HG03439 (cell line): ENCODE data around the gene PGM5.

Experiments
- ATAC-seq: cut with Tn5 transposase; IDR thresholded peaks from one replicate; pipeline ENCODE4 v1.9.1; 2021; ENCODE audit warnings: mild to moderate bottlenecking, moderate library complexity; ENCODE audit not compliant: unreplicated experiment

PGM5 gene

DNA sequence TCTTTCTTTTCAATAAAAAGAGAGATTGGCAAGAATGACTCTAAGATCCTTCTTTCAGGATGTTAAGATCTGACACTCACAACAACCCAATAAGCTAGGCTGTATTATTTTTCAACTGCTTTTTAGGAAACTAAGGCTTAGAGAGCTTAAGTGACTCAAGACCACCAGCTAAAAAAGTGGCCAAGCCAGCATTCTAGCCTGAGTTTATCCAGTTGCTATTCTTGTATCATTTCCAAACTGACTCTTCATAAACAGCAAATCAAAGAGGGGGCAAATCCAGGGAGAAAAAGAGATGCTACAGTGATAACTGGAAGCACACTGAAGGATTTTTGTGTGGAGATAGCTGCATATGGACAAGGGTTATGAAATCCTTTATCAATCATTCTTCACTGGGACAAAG, 137.1 kb downstream of the PGM5 start:
- ATAC-seq: no peak

DNA sequence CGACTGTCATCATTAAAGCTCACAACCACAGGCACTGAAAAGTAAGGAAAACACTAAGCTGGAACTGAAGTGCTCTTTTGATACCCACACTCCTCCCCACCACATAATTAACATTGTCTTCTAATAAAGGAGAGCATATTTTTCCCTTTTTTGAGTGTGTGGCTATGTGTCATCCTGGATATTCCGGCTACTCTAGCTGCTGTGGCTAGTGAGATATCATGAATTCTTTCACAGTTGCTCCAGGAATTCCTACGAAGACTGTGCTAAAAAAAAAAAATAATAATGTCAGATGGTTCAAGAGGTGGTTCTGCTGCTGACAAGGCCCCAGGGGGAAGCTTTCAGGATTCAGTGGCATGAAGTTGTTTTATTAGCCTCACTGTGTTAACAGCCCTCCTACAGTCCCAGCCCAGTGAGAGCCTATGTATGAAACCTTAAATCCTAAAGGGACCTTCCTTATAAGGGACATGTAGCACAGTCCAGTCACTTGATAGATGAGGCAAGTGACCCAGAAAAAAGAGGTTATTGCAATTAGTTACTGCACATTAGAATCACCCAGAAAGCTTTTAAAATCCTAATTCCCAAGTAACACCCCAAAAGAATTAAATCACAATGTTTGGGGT, 137.7 kb downstream of the PGM5 start:
- ATAC-seq: no peak

DNA sequence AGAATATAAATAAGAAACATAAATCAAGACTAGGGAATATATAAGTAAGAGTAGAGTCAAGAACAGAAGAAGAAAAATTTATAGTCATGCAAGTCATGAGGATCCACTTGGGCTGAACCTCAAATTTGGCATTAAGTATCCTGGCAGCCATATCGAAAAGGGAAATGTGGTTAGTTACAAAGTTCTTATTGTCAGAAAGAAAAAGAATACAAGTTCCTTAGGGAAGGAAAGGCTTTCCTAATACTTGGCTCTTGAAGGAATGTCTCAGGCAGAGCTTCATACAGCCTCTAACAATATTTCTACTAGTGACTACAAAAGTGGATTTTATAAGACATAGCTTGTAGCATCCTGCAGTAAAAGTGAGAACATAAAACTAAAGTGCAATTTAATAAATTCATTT, 138.8 kb downstream of the PGM5 start:
- no peak for ATAC-seq

DNA sequence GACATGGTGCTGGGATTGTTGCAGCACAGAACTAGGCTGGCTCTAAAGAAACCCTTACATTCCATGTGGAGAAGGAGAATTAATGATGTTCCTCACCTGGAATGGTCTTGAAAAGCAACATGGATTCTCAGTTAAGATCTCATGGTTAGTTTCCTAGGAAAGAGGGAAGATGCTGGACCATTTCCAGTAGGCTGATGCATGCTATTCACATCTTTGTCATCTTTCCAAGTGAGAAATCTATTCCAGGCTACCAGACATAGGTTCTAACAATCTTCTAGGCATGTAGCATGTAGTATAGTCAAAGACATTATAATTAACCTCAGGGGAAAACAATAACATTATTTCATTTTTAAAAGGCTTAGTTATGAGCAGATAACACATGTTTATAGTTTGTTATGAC, 139.9 kb downstream of the PGM5 start:
- ATAC-seq: no peak

DNA sequence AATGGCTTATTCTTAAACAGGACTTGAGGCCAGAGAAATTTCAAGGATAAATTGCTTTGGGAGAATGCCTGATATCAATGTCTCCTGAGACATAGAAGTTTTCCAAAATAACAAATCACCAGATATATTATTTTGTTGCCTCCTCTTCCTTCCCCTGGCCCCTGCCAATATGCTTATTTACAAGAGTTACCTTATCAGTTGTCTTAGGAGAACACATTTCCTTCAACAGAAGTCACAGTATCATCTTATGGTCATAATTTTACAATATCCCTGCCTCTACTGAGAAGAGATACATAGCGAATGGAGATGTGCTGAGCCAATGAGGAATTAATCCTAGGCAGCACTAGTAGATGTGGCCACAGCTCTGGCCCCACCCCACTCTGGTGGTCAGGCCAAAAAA, 141.2 kb downstream of the PGM5 start:
- ATAC-seq: no peak

DNA sequence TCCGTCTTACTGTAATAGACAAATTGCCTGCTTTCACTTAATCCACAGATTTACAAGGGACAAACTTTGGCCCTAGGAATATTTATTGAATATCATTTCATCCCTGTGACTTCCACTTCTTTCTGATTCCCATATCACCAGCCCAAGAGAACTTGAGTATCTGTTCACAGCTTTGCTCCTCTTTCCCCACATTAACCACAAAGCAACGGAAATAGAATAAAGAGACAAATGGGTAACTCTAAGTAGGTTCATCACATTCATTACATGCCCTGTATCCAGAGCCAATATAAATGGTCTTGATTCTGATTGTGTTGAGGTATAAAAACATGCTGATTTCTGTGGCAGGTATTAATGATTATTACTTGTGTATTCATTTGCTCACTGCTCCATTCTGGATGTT, 142.4 kb downstream of the PGM5 start:
- no peak for ATAC-seq

DNA sequence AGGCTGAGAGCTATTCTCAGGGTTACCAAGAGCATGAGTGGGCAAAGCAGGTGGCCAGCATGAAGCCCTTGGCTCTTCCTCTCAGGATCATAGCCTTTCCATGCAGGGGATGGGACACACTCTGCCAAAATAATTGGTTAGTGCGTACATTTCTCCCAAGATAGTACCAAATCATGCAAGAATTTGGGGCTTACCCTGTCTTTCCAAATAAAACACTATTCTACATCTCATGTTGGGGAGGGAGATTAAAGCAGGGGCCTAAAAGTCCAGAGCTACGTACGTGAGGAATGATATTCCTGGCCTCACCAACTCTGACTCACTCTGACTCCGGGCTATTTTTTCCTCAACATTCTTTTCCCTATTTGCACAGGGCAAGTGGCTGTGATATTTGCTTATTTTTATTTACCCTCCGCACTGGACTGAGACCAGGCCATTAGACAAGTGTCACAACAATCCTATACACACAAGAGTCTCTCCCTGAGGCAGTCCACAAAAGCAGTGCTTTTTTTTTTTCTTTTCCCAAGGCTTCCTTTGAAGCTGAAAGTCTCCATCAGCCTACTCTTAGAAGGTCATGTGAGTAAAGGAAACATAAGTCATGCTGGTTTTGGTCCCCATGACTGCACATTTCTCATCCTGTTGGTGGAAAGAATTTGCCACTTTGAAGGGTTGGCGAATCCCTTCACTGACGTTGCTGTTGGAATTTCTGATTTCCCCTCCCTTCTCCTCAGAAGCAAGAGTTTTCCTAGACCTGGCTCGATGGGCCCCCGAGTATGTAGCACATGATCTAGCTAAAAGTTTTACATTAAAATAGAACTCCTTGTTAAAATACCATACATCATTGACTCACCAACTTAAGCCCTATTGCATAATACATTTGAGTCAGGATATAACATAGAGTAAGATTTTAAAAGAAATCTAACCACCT, 144.3 kb downstream of the PGM5 start:
- no peak for ATAC-seq

DNA sequence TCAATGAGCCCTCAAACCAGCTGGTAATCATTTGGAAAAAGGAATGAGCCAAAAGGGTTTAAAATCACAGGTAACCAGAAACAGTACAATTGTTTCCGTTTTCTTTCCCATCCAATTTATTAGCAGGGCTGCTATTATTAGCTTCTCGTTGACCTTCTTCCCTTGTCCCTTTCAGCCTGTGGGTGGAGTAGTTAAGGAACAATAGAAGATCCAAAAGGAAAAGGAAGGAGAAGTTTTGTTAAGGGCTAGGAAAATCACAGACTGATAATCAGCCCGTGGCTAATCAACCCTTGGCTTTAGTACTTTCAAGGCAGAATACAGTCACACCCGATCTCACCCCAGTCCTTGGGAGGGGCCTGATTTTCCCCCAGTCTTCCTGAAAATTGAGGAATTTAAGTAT, 145.9 kb downstream of the PGM5 start:
- ATAC-seq: no peak

DNA sequence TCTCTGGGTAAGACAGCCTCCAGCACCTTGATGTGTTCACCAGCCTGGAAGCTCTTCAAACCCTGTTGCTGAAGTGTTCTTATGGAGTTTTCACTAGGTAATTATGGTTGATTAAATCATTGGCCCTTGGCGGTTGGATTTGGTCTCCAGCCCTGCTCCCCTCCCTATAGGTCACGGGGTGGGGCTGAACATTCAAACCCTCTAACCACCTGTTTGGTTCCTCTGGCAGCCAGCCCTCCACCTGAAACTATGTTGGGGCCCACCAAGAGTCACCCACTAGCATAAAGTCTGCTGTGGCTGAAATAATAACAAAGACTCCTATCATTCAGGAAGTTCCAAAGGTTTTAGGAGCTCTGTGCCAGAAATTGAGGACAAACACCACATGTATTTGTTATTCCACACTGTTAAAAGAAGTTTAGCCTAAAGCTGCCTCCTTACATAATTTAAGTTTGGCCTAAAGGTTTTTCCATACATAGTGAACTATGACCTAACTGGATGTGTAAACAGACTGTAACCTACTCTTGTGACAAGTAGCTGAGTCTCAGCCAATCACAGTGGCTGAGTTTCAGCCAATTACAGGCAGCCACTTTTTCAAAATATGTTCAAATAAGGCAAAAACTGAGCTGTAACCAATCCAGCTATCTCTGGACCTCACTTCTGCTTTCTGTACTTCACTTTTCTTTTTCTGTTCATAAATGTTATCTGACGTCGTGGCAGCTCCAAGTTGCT, 149.4 kb downstream of the PGM5 start:
- no peak for ATAC-seq

DNA sequence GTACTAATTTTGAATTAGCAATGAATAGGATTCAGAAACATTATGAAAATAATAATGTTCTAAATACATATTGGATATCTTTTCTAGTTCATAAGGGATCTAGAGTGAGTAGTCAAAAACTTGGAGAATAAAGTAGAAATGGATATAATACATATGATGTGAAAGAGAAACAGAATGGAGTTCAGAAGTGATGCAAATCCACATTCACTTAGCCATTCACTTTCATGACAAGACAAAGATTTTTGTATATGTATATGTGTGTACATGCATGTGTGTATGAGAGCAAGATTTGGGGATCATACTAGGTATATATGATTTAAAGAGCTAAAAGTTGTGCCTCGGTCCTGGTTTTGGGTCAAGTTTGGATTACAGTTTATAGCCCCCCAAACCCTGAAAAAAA, 150.1 kb downstream of the PGM5 start:
- no peak for ATAC-seq

DNA sequence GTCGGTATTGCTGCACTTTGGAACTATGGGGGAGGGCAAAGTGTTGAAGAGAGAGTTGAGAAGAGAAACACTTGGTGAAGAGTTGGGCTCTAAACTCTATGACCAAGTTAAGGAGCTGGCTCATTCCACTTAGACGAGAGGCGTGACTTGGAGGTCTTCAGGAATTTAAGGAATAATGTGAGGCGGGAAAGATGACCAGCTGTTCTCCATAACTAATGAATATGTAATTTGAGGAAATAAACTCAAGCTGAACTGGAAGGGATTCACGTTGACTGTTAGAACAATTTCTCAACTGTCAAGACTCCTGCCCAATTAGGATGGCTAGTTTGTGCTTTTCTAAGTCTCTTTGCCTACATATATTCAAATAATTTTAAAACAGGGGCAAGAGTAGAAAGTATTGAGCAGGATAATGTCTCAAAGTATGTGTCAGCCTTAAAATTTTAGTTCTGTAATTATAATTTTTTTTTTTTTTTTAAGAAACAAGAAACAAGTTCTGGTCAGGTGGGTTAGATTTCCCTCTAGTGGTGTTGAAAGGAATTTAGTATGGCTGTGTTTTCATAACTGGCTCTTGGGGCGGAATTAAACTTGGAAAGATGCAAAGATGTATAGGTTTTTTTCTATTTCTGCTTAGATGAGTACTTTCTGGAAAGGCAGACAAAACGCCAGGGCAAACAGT, 150.9 kb downstream of the PGM5 start:
- no peak for ATAC-seq

DNA sequence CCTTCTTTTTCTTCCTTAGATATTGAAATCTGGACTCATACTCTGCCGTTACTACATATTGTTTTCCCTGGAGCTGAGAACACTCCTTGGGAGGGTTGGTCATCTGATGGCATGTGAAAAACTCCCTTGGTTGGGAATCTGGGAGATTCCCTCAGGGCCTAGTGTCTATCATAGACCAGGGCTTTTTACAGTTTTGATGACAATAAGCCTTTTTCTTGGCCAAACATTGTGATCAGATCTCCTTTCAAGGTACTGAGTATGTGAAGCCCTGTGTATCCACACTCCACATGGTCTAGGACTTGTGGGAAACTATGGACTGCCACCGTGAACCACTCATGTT, 151.4 kb downstream of the PGM5 start:
- ATAC-seq: no peak

DNA sequence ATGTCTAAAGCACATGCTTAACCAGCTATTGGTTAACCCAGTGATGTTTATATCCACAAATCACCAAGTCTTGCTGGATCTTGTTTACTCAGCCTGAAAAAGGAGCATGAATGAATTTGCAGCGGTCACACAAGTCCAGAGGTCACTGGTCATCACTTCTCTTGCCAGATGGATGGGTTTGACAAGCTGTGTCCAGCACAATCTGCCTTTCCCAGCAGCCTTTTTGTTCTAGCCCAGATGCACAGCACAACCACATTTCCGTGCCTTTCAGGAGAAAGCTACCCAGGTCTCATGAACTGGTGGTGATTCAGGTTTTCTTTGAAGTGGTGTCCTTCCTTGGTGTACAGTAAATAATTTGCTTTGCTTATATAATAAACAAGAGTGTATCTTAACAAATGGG, 152.1 kb downstream of the PGM5 start:
- no peak for ATAC-seq

DNA sequence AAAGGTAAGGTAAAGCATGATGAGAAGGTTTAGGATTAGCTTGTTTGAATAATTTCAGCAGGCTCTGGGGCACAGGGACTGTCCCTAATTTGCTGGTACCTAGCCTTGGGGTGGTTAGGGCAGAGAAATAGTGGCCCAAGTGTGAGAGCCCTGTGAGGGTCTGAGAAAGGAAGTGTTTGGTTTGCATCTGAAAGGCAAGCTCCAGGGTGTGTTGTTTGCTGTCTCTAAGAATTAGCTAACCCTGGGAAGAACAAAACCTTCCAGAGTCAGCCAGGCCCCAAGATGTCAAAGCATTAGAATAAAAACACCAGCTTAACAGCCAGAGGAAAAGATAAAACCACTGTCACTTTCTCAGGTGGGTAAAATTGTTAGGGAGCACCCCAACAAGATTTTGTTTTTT, 153.3 kb downstream of the PGM5 start:
- no peak for ATAC-seq

DNA sequence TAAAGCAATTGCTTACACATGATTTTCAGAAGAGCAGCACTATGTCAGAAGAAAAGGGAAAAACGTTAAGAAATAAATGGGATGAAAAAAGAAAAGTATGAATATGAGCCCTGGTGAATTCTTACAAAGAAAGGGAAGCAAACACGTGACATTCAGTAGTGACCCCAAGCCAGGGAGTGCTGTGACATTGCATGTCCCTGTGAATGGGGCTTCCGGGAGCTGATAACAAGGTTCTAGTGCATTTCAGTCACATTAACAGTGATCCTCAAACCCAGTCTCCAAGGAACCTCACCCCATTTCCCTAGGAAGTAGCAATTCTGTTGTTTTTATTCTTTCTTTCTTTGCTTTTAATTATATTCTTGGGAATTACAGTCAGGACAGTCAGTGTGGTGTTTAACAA, 157.0 kb downstream of the PGM5 start:
- no peak for ATAC-seq

DNA sequence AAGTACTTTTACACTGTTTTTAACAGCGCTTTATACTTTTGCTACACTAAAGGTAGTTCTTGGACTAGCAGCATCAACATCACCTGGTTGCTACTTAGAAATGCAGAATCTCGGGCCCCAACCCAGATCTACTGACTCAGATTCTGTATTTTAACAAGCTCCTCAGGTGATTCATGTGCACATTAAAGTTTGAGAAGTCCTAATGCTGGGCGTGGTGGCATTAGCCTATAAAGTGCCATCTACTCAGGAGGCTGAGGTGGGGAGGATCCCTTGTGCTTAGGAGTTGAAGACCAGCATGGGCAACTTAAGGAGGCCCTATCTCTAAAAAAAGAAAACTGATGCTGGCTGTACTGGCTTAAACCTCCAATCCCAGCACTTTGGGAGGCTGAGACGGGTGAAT, 157.6 kb downstream of the PGM5 start:
- no peak for ATAC-seq

DNA sequence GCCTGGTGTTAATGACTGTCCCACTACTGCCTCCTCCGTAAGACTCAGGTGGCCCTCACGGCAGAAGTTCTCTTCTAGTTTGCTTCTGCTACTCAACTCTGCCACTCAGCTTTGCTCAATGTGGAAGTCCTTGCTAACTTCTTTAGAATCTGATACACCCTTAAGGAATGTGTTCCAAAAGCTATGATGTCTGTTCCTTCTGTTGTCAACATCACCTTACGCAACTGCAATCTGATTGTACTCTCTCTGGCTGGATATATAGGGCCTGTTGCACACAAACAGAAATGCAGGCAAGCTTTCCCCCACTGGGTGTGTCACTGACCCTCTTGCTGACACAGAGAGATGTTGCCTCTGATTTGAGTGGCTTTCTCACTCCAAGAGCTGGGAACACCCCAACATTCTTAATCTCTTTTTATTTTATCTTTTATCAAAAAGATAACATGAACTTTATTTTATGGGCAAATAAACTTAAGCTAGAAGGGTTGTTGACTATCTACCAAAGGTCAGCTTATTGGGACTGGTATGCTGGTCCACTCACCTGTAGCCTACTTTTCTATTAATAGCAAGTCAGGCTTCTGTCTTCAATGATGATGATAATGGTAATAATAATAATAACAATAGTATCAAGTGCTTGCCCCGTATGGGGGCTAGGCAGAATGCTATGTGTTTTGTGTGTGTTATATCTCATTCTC, 159.1 kb downstream of the PGM5 start:
- no peak for ATAC-seq

DNA sequence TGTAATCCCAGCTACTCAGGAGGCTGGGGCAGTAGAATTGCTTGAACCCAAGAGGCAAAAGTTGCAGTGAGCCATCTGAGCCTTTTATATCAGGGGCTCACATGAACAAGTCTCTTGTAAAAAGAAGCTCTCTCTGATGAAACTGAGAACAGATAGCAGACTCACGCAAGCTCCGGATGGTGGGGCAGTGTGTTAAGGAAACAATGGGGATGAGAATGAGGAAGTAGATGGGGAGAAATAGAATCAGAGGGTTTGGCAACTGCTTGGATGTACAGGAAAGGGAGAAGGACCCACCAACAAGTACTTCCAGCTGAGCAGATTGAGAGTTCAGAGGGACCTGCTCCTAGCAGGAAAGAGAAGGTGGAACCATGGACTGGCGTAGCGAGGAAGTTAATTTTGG, 165.7 kb downstream of the PGM5 start:
- no peak for ATAC-seq

DNA sequence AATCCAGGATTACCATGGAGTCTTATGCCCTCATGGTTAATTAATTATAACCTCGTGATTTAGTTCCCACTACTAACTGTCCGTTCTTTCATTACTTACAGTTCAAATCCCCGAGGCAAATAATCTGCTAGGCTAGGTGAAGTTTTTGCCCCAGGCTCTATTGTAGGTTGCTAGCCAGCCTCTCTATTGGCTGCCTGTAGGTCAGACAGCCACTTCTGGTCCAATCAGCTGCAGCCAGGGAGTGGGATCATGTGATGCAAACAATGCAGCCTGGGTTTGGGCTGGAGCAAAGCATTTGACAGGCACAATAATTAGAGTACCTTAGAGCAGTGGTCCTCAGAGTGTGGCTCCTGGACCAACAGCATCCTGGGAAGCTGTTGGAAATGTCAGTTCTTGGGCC, 166.5 kb downstream of the PGM5 start:
- ATAC-seq: no peak

DNA sequence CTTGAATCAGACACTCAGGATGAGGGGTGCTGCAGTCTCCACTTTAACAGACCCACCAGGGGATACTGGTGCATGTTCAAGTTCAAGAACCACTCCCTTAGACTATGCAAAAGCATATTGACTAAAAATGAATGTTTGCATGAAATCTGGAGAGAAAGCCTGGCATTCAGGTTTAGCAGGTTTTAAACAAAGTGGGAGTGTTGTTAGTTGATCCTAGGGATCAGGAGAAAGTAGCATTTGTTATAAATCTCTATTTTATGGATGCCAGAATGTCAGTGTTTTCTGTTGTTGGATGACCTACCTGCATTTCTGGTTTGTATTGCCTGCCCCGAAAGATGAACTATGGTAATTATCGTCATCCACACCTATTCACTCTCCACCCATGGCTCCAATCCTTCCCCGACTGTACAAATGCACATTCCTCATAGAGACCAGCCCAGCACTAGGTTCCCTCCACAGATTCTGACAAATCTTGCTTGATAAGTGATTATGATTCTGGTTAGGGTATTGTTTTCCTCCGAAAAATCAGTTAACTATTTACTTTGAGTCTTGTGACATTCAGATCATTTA, 167.0 kb downstream of the PGM5 start:
- no peak for ATAC-seq

DNA sequence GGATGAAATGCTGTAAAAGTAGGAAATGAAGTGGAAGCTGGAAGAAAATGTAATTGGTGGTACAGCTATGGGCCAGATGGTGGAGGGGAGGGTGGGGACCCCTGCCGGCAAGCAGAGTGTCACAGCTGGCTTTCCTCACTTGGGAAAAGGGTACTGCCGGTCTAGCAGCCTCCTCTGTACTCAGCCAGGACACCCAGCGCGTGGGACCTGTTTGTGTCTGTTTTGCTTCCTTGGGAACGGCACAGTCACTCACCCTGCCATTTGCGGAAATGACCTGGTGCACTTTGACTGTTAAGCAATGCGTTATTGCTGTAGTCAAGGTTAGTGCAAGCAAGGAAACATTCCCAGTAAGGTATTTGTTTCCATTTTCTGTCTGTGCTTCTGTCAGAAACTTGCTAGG, 174.2 kb downstream of the PGM5 start:
- ATAC-seq: no peak
